Ascending aorta (tissue), 2 donors: Measurements from ENCODE around the gene PNPLA4. TPM values are rescaled to one million over a fixed set of nuclear protein-coding genes. Genes with fewer than 3 reads are reported as not detected.

Experiments used
- DNase-seq, 2 donors: peaks; one replicate each; pipeline ENCODE4 v3.0.0-alpha.2; 2019; ENCODE audit warnings: low spot score in 2 of 2
- H3K27ac ChIP-seq, 2 donors: fragments of 200-600 bp; sonication (generic); one replicate each; pipeline ENCODE4 v1.5.1; 2016 to 2017; ENCODE audit warnings: mild to moderate bottlenecking in 1 of 2
- H3K27me3 ChIP-seq: fragments of 200-600 bp; sonication (generic); one replicate; pipeline ENCODE4 v1.5.1; 2017
- H3K36me3 ChIP-seq, 2 donors: fragments of 200-600 bp; sonication (generic); one replicate each; pipeline ENCODE4 v1.5.1; 2016
- H3K4me1 ChIP-seq, 2 donors: fragments of 200-600 bp; sonication (generic); one replicate each; pipeline ENCODE4 v1.5.1; 2016 to 2017; ENCODE audit warnings: mild to moderate bottlenecking in 1 of 2
- H3K4me3 ChIP-seq, 2 donors: fragments of 200-600 bp; sonication (generic); one replicate each; pipeline ENCODE4 v1.5.1; 2016 to 2017; ENCODE audit warnings: mild to moderate bottlenecking in 1 of 2
- H3K9me3 ChIP-seq, 2 donors: fragments of 200-600 bp; sonication (generic); one replicate each; pipeline ENCODE4 v1.5.1; 2016
- intact Hi-C: fragments of 100-400 bp; cut with DNase I; formaldehyde crosslinking; loops from one replicate; pipeline ENCODE4 v1.15.1; 2023
- total RNA-seq: library from RNA; depleted of rRNA; stranded (reverse); fragments of >200 nt; gene quantifications from one replicate; pipeline ENCODE4 v1.1.0, GENCODE V29; 2016
- TF ChIP-seq, protein P1 (sequence below), 3 experiments: fragments of 200-600 bp in 2 of 3; fragments of 450-650 bp in 1 of 3; sonication (generic) in 2 of 3; IDR thresholded peaks; one replicate each; pipeline ENCODE4 v1.5.1; 2016 to 2019; ENCODE audit warnings: antibody characterized with exemption in 3 of 3, mild to moderate bottlenecking in 1 of 3, moderate library complexity in 1 of 3

The PNPLA4 gene
- total RNA-seq, 1 donor from 2014 or later: 7.2 TPM

DNA sequence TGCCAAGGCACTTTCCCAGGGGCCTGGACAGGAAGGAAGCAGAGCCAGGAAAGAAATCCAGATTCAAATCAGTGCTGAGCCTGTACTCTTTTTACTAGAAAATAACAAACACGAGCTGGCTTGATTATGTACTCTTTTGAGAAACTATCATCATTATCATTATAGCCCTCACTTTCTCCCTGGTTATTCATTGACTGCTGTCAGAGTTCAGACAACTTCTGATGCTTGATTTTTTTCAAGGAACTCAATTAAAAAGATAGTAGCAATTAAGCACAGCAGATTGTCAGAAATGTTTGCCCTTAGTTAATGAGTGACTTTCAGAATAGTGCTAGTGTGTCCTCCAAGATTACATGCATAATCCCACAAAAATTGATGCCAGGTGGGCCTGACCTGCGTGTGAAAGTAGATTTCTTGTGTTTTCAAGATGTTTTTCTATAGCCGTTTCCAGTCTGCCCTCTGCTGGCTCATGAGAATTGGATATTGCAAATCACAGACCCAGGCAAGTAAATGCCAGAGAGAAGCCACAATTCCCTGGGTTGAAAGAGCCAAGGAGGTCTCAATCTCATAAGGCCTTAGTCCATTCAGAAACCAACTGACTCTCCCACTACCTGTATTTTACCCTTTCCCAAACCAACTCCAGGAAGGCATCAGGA lies 14.3 kb upstream of the PNPLA4 start:
- Histone ChIP-seq H3K27ac (no peak overlapping the region), H3K36me3 (no peaks in the 10 kb centered on the region), H3K9me3 (no peaks in the 10 kb centered on the region), H3K27me3 (no peaks in the 10 kb centered on the region), H3K4me3 (no peak overlapping the region), H3K4me1 (no peaks in the 10 kb centered on the region)
- intact Hi-C loops: no loop called here
- DNase-seq: no peak
- TF ChIP-seq, protein P1, sequence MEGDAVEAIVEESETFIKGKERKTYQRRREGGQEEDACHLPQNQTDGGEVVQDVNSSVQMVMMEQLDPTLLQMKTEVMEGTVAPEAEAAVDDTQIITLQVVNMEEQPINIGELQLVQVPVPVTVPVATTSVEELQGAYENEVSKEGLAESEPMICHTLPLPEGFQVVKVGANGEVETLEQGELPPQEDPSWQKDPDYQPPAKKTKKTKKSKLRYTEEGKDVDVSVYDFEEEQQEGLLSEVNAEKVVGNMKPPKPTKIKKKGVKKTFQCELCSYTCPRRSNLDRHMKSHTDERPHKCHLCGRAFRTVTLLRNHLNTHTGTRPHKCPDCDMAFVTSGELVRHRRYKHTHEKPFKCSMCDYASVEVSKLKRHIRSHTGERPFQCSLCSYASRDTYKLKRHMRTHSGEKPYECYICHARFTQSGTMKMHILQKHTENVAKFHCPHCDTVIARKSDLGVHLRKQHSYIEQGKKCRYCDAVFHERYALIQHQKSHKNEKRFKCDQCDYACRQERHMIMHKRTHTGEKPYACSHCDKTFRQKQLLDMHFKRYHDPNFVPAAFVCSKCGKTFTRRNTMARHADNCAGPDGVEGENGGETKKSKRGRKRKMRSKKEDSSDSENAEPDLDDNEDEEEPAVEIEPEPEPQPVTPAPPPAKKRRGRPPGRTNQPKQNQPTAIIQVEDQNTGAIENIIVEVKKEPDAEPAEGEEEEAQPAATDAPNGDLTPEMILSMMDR (IDR thresholded peaks at IDR 0.05): peak in 1 of 3 experiments; percentile 19

DNA sequence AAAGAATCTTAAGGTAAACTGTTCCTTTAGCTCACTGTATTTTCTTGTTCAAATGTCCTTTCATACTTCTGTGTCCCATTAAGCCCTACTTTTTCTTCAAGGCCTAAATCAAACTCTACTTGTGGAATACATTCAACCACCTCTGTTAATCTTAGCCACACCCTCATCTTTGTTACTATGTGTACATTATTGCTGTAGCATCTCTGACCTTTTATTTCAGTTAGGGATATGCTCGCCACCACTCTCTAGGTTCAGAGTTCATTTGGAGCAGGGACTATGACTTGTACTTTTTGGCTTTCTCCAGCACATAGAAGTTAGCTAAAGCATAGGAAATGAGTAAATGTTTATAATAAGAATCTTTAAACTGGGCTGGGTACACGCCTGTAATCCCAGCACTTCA lies 6.8 kb upstream of the PNPLA4 start:
- DNase-seq: no peak
- Histone ChIP-seq H3K9me3 (no peaks in the 10 kb centered on the region), H3K4me3 (no peak overlapping the region), H3K27me3 (no peaks in the 10 kb centered on the region), H3K36me3 (no peaks in the 10 kb centered on the region), H3K4me1 (no peaks in the 10 kb centered on the region), H3K27ac (no peak overlapping the region)
- intact Hi-C loops: no loop called here
- TF ChIP-seq, protein P1 (IDR thresholded peaks at IDR 0.05): no peak

DNA sequence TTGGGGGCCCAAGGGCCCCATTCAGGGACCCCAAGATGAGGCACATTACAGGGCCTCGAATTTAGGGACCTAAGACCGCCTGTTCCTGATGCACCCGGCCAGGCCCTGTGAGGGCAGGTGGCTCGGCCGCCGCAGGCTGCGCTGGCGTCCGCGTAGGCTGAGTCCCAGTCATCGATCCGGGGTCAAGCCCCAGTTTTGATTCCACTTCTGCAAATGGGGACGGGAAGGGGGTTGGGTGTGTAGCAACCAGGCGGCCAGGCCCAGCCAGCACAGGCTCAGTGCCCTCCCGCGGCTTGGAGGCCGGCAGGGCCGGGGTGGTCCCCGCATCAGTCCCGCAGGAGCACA lies 327 bp downstream of the PNPLA4 start:
- Histone ChIP-seq H3K9me3 (no peaks in the 10 kb centered on the region), H3K27ac (peak overlapping the region; percentile 49 to 66), H3K36me3 (peaks cover 0 to 6% of the 10 kb centered on the region in 2 donors), H3K27me3 (no peaks in the 10 kb centered on the region), H3K4me3 (peak overlapping the region; percentile 71 to 87), H3K4me1 (no peaks in the 10 kb centered on the region)
- DNase-seq: no peak
- TF ChIP-seq, protein P1 (IDR thresholded peaks at IDR 0.05): no peak
- intact Hi-C loops: no loop called here

DNA sequence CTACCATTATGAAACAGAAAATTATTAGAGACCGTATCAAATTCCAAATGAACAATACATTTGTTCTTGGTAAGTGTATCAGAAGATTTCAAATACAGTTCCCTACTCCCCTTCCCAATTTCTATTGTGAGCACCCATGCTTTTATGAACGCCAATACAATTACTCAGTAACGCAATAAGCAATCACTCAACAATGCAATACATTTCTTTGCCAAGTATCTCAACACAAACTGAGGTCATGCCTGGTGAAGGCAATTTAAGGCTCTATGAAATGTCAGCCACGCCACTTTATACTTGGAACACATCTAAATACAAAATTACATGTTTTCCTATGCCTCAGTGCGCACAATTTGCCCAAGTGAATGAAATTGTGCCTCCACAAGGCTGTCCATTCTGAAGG lies 712 bp downstream of the PNPLA4 start:
- Histone ChIP-seq H3K4me3 (peak overlapping the region; percentile 71 to 87), H3K4me1 (no peaks in the 10 kb centered on the region), H3K27me3 (no peaks in the 10 kb centered on the region), H3K36me3 (peaks cover 3 to 9% of the 10 kb centered on the region in 2 donors), H3K27ac (peak overlapping the region; percentile 49 to 66), H3K9me3 (no peaks in the 10 kb centered on the region)
- TF ChIP-seq, protein P1 (IDR thresholded peaks at IDR 0.05): no peak
- no peak for DNase-seq
- intact Hi-C loops: no loop called here

DNA sequence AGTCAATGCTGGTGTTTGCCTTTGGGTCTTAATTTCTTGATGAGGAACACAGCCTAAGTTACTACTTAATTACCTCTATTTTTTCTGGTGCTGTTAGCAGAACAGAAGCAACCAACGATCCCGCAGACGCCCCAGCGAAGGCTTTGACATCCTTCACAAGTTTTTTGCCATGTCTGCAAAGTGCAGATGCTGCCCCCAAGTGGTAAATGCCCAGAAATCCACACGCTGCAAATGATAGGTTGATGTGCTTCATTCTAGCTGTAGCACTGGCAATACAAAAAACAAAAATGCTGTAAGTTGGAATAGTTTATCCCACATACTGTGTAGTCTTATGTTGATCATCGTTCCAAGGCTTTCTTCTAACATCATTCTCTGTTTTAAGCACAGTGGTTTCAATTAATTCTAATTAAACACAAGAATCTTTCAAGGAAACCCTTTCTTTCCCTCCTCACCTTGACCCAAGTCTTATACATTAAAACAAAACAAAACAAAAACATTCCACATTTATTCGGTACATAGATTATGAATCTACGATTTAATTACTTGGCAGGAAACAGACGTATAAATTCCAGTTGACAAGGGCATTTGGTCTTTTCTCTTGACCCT lies 1.2 kb downstream of the PNPLA4 start:
- Histone ChIP-seq H3K27ac (no peak overlapping the region), H3K36me3 (peaks cover 8 to 15% of the 10 kb centered on the region in 2 donors), H3K4me1 (no peaks in the 10 kb centered on the region), H3K9me3 (no peaks in the 10 kb centered on the region), H3K27me3 (no peaks in the 10 kb centered on the region), H3K4me3 (no peak overlapping the region)
- peak in 1 of 2 donors; percentile 69 for DNase-seq
- intact Hi-C loops: no loop called here
- TF ChIP-seq, protein P1 (IDR thresholded peaks at IDR 0.05): peak in 1 of 3 experiments; percentile 60
